Hippocampal formation (tissue), 2 donors: ENCODE results near the gene C1R.
"Not testable (repeated sequence)": the region's sequence is repeated elsewhere in the genome, so short reads cannot be mapped to it uniquely, and the experiment has no call there.

Experiments used
- DNase-seq, 2 donors: peaks; one replicate each; lab custom pipeline; 2025; lab: John Stamatoyannopoulos, UW

The C1R gene

DNA sequence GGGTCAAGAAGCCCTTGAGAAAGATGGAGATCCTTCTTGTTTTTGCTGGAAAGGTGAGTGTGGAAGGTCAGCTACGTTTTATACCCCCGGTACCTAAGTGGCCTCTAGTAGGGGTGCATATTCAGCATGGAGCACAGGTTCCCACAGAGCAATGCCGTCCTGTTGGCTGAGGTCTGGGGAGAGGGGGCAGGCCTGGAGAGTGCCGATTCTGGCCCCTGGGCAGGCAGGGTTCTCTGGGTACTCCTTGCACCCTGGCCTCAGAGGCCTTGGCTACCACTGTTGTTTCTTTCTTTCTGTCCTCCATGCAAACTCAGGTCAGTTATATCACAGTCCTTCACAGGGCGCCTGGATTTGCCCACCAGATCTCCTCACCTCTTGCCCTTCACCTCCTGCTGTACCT, 27.9 kb upstream of the C1R start:
- DNase-seq: no peak

DNA sequence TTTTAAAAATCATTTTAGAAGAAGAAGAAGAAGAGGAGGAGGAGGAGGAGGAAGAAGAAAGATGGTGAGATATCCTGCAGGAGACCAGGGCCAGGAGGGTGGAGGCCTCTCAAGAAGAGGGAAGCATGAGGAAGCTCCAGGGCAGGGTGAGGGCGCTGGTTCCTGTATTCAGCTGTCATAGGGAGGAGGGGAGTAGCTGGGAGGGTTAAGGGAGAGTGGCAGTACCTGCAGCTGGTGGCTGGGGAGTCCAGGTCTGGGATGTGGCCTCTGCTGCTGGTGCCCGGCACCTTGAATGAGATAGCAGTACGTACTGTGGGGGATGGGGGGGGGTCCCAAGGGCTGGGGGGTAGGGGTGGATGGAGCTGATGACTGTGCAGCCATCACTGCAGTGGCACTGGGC, 26.6 kb upstream of the C1R start:
- DNase-seq: no peak

DNA sequence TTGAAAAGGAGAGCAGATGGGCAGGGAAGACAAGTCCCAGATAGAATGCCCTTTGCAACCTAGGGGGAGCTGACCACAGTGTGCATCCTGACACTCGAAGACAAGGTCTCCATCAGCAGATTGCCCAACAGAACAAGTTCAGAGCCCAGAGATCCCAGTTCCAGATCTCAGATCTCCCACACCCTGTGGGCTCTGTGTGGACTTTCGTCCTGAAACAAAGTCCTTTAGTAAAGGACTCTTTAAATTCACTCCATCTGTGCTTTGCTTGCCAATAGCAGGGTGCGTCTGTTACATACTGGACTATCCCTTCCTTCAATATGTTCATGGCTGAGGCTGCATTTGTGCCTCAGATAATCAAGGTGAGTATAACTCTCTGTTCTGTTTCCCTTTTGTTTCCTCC, 25.4 kb upstream of the C1R start:
- DNase-seq: no peak

- DNase-seq: no peak
Measured at GRCh38 chr12:7116916-7117315, 24.7 kb upstream of the C1R start.

GRCh38 chr12:7116196-7116595, 24.0 kb upstream of the C1R start:
- no peak for DNase-seq

DNA sequence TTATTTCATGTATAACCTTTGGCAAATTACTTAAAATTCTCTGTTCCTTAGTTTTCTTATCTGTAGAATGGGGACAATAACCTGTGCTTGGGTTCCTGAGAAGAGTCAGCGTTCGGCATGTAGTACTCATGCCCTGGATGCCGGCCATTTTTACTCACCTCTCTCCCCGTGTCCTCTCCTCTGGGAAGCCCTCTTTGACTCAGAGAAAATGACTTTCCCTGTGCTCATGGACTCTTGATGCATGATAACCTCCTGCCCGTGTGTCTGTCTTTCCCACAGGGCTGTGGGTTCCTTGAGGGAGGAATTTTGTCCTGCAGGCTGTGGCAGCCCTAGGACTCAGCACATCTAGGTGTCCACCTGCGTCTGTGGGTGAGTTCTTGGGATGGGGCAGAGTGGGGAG, 22.6 kb upstream of the C1R start:
- DNase-seq: no peak

DNA sequence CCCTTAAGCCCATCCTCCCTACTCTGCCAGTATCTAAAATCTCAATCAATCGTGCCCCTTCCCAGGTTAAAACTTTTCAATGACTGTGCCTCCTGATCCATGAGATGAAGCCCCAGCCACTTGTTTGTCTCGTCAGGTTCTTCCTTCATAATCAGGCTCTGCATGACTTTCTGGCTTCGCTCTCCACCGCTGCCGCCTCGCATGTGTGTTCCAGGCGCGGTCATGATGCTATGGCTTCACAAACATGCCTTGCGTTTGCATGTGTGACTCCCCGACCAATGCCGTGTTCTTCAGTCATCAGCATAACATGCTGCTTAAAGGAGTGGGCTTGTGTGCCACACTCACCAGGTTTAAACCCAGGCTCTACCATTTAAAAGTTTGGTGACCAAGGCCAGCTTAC, 21.8 kb upstream of the C1R start:
- DNase-seq: no peak

DNA sequence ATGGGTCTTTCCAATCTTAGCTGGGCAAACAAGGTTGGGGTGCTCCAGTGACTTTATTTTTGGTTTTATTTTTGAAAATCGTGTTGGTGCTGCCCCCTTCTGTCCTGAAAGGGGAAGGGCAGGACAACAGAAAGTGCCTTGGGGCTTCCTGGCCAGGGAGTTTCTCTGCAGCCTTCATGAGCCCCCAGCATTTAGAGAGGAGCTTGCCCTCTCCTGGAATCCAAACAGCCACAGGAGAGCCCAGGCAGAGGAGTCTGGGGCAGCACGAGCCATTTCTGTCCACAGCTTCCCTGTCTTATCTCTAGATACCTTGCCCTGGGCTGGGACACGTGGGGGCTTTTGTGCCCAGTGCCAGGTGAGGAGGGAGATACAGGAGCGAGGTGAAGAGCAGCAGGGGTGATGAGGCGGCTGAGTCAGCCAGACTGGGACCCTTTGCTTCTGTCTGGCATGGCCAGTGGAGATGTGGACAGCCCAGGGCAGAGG, 21.2 kb upstream of the C1R start:
- peak in 1 of 2 donors; percentile 11 for DNase-seq

DNA sequence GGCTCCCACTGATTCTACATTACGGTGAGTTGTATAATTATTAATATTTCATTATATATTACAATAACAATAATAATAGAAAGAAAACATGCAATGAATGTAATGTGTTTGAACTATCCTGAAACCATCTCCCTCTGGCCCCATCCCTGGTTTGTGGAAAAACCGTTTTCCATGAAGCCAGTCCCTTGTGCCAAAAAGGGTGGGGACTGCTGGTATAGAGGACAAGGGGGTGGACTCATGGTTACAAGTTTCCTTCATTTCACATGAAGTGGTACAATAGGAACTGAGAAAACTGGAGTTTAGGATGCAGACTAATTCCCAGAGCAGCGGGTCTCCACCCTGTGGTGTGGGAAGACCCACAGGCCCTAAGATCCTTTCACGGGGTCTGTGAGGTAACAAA, 19.8 kb upstream of the C1R start:
- no peak for DNase-seq

GRCh38 chr12:7110661-7111060, 18.4 kb upstream of the C1R start:
- no peak for DNase-seq

DNA sequence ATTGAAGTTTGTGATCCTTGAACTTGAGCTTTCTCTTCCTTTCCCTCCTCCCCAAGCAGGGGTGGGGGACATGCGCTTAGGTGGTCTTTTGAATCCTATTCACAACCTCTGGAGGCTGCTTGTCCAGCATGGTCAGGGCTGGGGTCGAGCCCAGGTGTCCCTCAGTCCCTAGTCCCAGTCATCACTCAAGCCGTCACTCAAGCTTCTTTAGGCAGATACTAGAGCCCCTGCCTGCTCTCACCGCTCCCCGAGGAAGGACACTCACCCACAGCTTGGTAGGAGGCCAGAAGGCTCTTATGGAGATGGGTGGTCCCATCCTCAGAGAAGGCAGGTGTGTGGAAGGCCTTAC, 17.3 kb upstream of the C1R start:
- no peak for DNase-seq

GRCh38 chr12:7108796-7109571, 16.7 kb upstream of the C1R start, which contains the start of gene C1RL:
C1RL (minus strand) TSS chr12:7109214; CDS start chr12:7109180, 34 bp downstream.
- peak; percentile 49 to 77 for DNase-seq

DNA sequence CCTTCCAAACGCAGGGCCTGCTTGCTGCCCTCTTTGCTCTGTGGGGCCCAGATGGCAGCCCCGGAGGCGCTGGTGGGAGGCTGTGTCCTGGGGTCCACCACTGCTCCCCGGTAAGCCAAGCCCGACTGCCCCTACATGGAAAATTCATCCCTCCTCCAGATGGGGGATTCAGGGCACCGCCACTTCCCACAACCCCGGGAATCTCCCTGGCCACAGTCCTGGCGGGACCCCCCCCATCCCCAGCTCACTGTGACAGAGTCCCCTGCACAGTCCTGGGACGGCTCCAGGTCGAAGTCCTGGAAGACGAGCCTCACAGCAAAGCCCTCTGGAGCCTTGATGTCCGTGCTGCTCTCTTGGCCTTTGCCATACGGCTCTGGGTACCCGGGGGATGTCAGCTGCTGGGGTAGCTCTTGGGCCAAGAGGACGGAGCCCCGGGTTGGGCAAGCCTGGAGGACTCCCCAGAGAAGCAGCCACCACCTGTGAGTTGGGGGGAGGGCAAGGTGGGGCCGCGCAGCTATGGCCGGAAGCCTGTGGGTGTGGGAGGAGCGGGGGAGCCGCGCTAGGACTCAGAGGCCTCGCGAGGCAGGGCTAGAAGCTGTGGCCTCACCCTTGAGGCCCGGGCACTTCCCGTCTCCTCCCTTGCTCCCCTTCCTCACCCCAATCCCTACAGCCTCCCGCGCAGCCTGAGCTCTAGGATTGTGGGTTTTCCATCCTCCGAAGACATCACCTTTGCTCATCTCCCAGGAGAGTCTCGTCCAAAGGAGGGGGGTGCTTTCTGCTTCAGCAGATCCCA, 16.0 kb upstream of the C1R start:
- DNase-seq: no peak

DNA sequence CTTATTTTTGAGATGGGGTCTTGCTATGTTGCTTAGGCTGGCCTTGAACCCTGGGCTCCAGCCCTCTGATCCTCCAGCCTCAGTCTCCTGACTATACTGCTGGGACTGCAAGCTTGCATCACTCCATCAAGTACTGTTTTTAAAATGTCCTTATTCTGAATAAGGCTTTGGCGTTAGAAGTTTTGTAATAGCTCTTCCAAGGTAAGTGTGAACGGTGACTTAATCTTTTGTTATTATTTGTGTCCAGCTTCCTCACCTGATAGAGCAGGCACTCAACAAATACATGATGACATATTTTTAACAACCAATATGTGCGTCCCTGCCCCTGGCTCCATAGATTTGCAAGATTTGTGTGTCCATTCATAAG, 15.4 kb upstream of the C1R start:
- DNase-seq: no peak

DNA sequence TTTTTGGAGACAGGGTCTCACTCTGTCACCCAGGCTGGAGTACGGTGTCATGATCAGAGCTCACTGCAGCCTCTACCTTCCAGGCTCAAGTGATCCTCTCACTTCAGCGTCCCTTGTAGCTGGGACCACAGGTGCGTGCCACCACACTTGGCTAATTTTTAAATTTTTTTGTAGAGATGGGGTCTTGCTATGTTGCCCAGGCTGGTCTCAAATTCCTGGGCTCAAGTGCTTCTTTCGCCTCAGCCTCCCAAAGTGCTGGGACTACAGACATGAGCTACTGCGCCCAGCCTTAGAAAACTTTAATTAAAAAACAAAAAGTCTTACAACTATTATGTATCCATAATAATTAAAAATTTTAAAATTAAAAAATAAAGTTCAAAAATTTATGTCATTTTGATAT, 14.9 kb upstream of the C1R start:
- not testable (repeated sequence) for DNase-seq

DNA sequence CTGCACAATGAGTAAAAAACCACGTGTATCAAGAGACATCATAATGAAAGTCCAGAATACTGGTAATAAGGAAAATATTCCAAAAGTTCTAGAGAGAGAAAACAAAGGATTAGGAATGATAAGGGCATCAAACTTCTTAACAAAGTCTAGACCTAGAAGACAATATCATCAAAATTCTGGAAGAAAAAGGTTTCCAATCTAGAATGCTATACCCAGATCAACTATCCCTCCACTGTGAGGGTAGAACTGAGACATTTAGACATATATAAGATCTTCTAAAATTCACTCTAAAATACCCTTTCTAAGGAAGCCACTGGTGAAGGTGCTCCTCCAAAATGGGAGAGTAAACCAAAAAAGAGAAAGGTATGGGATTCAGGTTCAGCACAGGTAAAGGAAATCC, 13.8 kb upstream of the C1R start:
- no peak for DNase-seq

DNA sequence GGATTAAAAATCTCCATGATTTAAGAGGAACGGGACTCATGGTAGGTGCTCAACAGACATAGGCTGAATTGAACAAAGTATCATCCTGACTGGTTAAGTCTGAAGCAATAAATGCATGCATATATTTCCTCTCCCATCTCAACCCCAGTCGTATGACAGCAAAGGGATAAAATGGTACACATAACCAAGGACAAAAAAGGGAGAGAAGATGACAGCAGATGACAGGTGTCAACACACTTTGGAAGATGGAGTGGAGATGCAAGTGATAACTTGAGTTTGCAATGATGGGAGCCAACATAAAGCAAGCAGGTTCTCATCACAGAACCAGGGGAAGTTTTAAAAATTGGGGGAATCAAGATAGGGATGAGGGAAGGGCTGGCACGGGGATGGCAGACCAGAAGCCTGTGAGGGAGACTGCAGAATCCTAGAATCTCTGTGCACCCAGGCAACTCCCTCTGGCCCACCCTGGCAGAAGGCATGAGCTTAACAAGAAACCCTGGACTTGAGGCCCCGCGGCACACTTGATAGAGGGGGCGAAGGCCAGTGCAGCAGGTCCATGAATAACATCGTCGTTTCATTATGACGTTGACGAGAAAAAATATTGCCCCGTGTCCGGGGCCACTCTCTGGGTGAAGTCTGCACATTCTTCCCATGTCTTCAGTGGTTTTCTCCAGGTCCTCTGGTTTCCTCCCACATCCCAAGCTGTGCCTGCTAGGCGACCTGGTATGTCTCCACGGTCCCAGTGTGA, 11.8 kb upstream of the C1R start:
- no peak for DNase-seq

- DNase-seq: no peak
Measured at GRCh38 chr12:7102582-7102981, 10.3 kb upstream of the C1R start.

DNA sequence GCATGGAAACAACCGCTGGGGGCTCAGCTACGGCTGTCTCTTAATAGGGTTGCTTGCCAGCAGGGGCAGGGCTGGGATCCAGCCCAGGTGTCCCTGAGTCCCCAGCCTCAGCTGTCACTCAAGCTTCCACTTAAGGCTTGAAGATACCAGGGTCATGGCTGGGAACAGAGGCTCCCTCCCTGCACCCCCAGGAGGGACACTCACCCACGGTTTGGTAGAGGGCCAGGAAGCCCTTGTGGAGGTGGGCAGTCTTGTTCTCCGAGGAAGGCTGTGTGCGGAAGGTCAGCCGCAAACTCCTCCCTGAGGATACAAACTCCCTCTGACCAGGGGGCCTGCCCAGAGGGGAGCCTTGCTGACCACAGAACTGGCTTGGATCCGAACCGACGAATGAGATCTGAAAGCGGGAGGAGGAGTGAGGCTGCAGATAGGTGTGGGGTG, 9.5 kb upstream of the C1R start:
- DNase-seq: no peak

GRCh38 chr12:7101047-7101693, 8.9 kb upstream of the C1R start:
- DNase-seq: no peak

GRCh38 chr12:7100239-7100638, 8.0 kb upstream of the C1R start:
- no peak for DNase-seq
